DOHH2 (cell line): Measurements from ENCODE around the gene OR4D9.
"Not testable (repeated sequence)": the region's sequence is repeated elsewhere in the genome, so short reads cannot be mapped to it uniquely, and the experiment has no call there.

ENCODE experiments used
- H3F3A ChIP-seq: fragments of 200-600 bp; sonication (generic), shearing (Covaris generic); 2 replicates; pipeline ENCODE4 v1.6.0; 2016; ENCODE audit warnings: antibody characterized with exemption, mild to moderate bottlenecking; ENCODE audit not compliant: control insufficient read depth, insufficient read depth
- H3K27ac ChIP-seq: fragments of 200-600 bp; sonication (generic); 2 replicates; pipeline ENCODE4 v1.5.1; 2014; ENCODE audit warnings: low read depth, mild to moderate bottlenecking, low read length, moderate library complexity
- H3K27me3 ChIP-seq: fragments of 200-600 bp; sonication (generic); 2 replicates; pipeline ENCODE4 v1.6.1; 2014; ENCODE audit warnings: mild to moderate bottlenecking, low read length, mixed read lengths; ENCODE audit not compliant: control insufficient read depth
- H3K36me3 ChIP-seq: fragments of 200-600 bp; sonication (generic); 2 replicates; pipeline ENCODE4 v1.6.1; 2014; ENCODE audit warnings: mild to moderate bottlenecking, low read length, moderate library complexity, mixed read lengths; ENCODE audit not compliant: control insufficient read depth
- H3K4me1 ChIP-seq: fragments of 200-600 bp; sonication (generic); 2 replicates; pipeline ENCODE4 v1.6.1; 2014; ENCODE audit warnings: mild to moderate bottlenecking, low read length, mixed read lengths; ENCODE audit not compliant: control insufficient read depth
- H3K4me2 ChIP-seq: fragments of 200-600 bp; sonication (generic); 2 replicates; pipeline ENCODE4 v1.6.0; 2014; ENCODE audit warnings: mild to moderate bottlenecking, low read length, moderate library complexity
- H3K4me3 ChIP-seq: fragments of 200-600 bp; sonication (generic); 2 replicates; pipeline ENCODE4 v1.5.1; 2014; ENCODE audit warnings: mild to moderate bottlenecking, low read length, mixed read lengths
- H3K79me2 ChIP-seq: fragments of 200-600 bp; sonication (generic); 2 replicates; pipeline ENCODE4 v1.6.1; 2014; ENCODE audit warnings: mild to moderate bottlenecking, low read length, mixed read lengths; ENCODE audit not compliant: control insufficient read depth
- H3K9me2 ChIP-seq: fragments of 200-600 bp; sonication (generic); replicated peaks from 2 replicates; pipeline ENCODE4 v1.6.1; 2014; ENCODE audit warnings: mild to moderate bottlenecking, low read length, mixed read lengths; ENCODE audit not compliant: control insufficient read depth
- H3K9me3 ChIP-seq: fragments of 200-600 bp; sonication (generic); 2 replicates; pipeline ENCODE4 v1.6.1; 2014; ENCODE audit warnings: antibody characterized with exemption, low read length, mixed read lengths; ENCODE audit not compliant: control insufficient read depth, insufficient read depth
- H4K20me1 ChIP-seq: fragments of 200-600 bp; sonication (generic); 2 replicates; pipeline ENCODE4 v1.6.0; 2014; ENCODE audit warnings: low read depth, mild to moderate bottlenecking, antibody characterized with exemption, low read length, moderate library complexity; ENCODE audit not compliant: control insufficient read depth, insufficient read depth
- EZH2phosphoT487 ChIP-seq: fragments of 200-600 bp; sonication (generic); IDR thresholded peaks from 2 replicates; pipeline ENCODE4 v1.6.1; 2017; ENCODE audit warnings: borderline replicate concordance, mild to moderate bottlenecking, antibody characterized with exemption, low read length, moderate library complexity, mixed read lengths
- TF ChIP-seq, protein P1 (sequence below): fragments of 200-600 bp; sonication (generic); IDR thresholded peaks from one replicate; pipeline ENCODE4 v1.5.1; 2014; ENCODE audit warnings: antibody characterized with exemption, mild to moderate bottlenecking, low read depth, low read length; ENCODE audit not compliant: poor library complexity, severe bottlenecking

The OR4D9 gene

DNA sequence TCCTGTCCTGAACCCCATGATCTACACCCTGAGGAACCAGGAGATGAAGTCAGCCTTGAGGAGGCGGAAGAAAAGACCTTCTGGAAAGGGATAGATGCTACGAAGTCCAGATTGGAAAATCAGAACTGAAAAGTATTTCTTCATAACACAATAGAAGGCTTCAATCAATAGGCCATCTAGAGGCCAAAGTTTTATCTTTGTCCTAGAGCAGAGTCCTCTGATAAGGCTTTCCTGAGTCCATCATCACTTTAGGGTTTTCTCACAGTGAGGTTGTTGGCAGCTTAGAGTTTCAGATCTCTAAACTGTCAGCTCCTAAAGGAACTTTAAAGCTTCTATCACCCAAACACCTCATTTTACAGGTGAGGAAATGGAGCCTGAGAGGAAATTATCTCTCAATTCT is 21.3 kb downstream of the OR4D9 start:
- no peak overlapping the region for H3K4me2 ChIP-seq
- H3K4me3 ChIP-seq, result no peak overlapping the region
- no peaks in the 10 kb centered on the region for H4K20me1 ChIP-seq
- no peaks in the 10 kb centered on the region for H3K79me2 ChIP-seq
- no peaks in the 10 kb centered on the region for H3K9me3 ChIP-seq
- no peaks in the 10 kb centered on the region for H3K27me3 ChIP-seq
- H3K27ac ChIP-seq, result no peak overlapping the region
- TF ChIP-seq, protein P1, sequence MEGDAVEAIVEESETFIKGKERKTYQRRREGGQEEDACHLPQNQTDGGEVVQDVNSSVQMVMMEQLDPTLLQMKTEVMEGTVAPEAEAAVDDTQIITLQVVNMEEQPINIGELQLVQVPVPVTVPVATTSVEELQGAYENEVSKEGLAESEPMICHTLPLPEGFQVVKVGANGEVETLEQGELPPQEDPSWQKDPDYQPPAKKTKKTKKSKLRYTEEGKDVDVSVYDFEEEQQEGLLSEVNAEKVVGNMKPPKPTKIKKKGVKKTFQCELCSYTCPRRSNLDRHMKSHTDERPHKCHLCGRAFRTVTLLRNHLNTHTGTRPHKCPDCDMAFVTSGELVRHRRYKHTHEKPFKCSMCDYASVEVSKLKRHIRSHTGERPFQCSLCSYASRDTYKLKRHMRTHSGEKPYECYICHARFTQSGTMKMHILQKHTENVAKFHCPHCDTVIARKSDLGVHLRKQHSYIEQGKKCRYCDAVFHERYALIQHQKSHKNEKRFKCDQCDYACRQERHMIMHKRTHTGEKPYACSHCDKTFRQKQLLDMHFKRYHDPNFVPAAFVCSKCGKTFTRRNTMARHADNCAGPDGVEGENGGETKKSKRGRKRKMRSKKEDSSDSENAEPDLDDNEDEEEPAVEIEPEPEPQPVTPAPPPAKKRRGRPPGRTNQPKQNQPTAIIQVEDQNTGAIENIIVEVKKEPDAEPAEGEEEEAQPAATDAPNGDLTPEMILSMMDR, result no peak
- TF ChIP-seq EZH2phosphoT487, result no peak
- H3K4me1 ChIP-seq, result peaks cover 7% of the 10 kb centered on the region
- no peaks in the 10 kb centered on the region for H3F3A ChIP-seq
- no peaks in the 10 kb centered on the region for H3K36me3 ChIP-seq
- no peaks in the 10 kb centered on the region for H3K9me2 ChIP-seq

DNA sequence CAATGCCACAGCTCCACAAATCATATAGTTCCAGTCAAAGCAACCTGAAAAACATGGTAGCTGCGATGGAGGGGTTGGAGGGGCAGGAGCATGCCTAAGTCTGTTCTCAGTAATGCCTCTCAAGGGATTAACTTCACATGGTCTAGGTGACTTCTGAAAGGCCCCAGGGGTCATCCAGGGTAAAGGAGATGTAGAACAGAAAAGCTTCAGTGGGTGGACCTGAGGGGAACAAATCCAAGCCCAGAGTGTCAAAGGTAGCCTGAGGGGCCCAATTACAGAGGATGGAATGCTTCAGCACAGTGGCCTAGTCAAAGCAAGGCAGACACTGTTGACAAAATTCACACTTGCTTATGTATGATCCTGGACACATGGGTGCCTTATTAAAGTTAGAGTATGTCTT is 23.3 kb downstream of the OR4D9 start:
- no peaks in the 10 kb centered on the region for H3F3A ChIP-seq
- H3K4me2 ChIP-seq, result no peak overlapping the region
- TF ChIP-seq, protein P1, result no peak
- no peak for TF ChIP-seq EZH2phosphoT487
- H3K9me2 ChIP-seq, result no peaks in the 10 kb centered on the region
- H3K36me3 ChIP-seq, result no peaks in the 10 kb centered on the region
- H3K4me1 ChIP-seq, result peaks cover 10% of the 10 kb centered on the region
- H3K27ac ChIP-seq, result no peak overlapping the region
- H3K9me3 ChIP-seq, result no peaks in the 10 kb centered on the region
- H4K20me1 ChIP-seq, result no peaks in the 10 kb centered on the region
- H3K79me2 ChIP-seq, result no peaks in the 10 kb centered on the region
- no peak overlapping the region for H3K4me3 ChIP-seq
- no peaks in the 10 kb centered on the region for H3K27me3 ChIP-seq

- Histone ChIP-seq H3K9me3 (no peaks in the 10 kb centered on the region), H3K27ac (no peak overlapping the region), H3K36me3 (no peaks in the 10 kb centered on the region), H3K27me3 (no peaks in the 10 kb centered on the region), H3K4me1 (peaks cover 4% of the 10 kb centered on the region), H3K9me2 (no peaks in the 10 kb centered on the region), H3K4me3 (no peak overlapping the region), H3K4me2 (no peak overlapping the region), H4K20me1 (no peaks in the 10 kb centered on the region), H3F3A (no peaks in the 10 kb centered on the region), H3K79me2 (no peaks in the 10 kb centered on the region)
- TF ChIP-seq EZH2phosphoT487, result no peak
- TF ChIP-seq, protein P1, result no peak
Measured at GRCh38 chr11:59542142-59542810, 30.9 kb downstream of the OR4D9 start.

- H3K9me2 ChIP-seq, H3F3A ChIP-seq, H3K4me3 ChIP-seq, H3K36me3 ChIP-seq, H3K27ac ChIP-seq, H3K79me2 ChIP-seq, H4K20me1 ChIP-seq, H3K9me3 ChIP-seq, H3K4me2 ChIP-seq, H3K27me3 ChIP-seq, H3K4me1 ChIP-seq: not testable (repeated sequence)
Measured at GRCh38 chr11:59543713-59544112, 32.4 kb downstream of the OR4D9 start.
